HG02840 (cell line): ENCODE measurements around the gene NMBR.
A peak's percentile ranks its signal among the peaks of the same experiment; 100 is the strongest.
"Not testable (repeated sequence)": the region's sequence is repeated elsewhere in the genome, so short reads cannot be mapped to it uniquely, and the experiment has no call there.

ENCODE experiments used
- ATAC-seq: cut with Tn5 transposase; IDR thresholded peaks from one replicate; pipeline ENCODE4 v1.9.1; 2021; ENCODE audit warnings: mild to moderate bottlenecking, moderate library complexity, moderate number of reproducible peaks; ENCODE audit not compliant: unreplicated experiment, low FRiP score

Gene NMBR

DNA sequence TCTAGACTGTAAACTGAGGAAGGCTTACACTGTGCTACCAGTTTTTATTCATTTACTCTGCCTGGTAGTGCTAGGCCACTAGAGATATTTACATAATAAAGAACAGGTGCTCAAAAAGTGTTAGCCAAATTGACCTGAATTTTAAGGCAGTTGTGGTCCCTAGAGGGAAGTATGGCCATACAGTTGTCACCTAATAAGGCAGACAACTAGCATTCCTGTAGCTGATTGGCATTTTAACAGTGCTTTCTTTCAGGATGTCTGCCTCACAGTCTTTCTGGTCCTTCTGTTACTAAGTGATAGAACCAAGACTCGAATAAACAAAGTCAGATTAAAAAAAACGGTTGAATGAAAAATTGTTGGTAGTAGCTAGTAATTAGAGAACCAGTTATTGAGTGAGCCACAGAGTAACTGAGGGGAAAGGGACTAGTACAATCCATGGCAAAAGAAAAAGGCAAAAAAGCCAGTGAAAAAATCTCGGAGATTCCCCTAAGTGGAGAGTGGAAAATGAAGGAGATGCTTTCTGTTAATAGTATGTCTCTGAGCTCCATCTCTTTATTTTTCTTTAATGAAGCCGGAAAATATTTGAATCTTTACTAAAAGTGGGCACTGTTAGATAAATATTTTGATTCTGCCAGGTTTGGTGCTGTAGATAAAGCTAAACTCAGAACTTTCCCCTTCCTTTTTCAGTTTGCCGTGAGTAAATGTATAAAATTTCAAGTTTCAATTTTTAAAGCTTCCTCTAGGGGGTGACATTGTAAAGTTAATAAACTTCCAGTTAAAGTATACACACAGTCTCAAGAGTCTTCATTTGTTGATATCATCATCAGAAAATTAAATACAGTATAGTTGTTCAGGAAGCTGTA, 9.2 kb upstream of the NMBR start:
- peak; percentile 67 for ATAC-seq

DNA sequence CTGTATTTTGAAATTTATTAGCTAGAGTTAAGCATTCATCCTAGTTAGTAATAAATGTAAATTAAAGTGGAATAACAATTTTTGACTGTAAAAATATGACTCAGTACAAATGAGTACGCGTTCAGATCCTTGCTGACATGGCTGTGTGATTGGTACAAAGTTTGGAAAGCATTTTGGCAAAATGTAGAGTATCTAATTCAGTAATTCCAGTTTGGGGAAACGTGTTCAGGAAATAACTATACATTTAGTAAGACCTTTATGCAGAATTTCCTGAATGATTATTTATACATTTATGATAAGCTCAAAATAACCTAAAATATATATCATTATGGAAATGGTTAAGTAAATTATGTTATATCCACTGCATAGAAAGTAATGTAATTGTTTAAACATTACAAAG, 8.2 kb upstream of the NMBR start:
- no peak for ATAC-seq

DNA sequence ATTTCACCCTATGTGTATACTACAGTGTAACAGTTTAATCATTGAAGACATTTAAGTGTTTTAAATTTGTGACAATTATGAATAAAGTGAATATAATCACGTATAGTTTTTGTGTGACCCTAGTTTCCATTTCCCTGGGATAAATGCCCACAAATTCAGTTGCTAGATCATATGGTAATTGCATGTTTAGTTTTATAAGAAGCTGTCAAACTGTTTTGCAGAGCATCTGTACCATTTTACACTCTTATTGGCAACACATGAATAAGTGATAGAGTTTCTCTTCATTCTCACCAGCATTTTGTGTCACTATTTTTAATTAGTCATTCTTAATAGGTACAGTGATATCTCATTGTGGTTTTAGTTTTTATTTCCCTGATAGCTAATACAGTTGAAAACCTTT, 7.4 kb upstream of the NMBR start:
- no peak for ATAC-seq

DNA sequence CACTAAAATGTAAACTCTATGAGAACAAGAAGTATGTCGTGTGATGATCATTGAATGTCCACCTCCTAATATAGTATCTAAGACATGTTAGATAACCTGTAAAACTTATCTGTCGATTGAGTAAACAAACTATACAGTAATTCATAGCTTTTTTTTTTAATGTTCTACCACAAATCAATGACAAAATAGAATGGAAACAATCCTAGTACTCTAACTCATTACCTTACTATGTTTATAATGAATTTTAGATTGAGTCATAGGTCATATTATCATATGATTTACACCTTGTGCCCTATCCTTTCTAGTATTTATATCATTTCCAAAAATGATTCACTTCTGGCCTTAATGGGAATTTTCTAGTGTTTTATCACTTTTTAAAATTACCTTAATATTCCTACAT, 6.3 kb upstream of the NMBR start:
- ATAC-seq: no peak

DNA sequence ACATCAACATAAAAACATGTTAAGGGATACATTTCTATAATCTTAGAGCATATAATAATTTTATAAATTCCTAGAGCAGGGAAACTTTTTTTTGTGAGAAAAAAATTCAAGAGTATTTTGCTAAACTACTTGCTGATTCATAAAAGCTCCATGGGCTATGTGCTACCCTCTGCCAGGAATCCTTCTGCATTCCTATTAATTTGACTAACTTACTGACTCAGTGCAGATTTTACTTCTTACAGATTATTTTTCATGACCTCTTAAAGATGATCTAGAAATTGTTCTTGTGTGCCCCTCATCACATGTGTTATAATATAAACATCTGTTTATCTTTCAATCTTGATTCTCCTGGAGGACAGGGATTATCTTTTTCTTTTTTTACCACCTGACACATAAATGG, 5.8 kb upstream of the NMBR start:
- no peak for ATAC-seq

DNA sequence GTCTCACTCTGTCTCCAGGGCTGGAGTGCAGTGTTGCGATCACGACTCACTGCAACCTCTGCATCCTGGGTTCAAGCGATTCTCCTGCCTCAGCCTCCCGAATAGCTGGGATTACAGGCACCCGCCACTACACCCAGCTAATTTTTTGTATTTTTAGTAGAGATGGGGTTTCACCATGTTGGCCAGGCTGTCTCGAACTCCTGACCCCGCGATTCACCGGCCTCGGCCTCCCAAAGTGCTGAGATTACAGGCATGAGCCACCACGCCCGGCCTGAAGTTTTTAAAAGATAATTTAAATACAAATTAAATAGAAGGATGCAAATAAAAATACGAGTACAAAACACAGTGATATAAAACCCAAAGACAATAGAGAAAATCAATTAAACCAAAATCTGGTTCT, 5.4 kb downstream of the NMBR start:
- not testable (repeated sequence) for ATAC-seq

DNA sequence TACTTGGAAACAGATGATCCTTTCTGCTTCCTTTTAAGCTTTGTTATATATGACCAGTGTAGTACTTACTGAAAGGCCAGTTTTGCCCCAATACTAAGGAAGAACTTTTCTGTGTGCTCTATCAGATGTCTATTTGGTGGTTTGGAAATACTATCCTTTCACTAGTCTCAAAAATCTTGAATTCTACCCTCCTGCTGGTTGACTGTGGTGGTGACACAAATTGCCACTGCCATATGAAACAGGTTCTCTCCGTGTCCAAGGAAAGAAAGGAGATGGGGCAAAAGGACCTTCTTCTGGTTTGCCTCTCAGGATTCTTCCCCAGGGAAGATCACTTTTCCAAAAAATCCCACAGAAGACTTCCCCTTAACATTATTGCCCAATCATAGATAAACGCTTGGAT, 8.0 kb downstream of the NMBR start:
- ATAC-seq: no peak

DNA sequence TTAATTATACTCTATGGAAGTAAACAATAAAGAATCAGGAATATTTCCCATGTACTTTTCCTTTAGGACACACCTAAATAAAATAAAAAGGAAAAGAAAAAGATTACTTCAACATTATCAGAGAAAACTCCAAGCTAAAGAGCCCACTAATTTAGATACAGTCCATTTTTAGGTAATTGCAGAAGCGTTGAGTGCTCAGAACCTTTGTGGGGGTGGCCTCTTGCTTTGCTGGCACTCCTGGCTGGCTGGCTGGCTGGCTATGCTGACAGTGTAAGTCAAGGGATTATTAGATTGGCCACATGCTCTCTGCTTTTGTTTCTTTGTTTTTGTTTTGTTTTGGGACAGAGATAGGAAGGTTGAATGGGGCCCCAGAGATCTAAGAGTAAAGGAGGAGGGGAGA, 14.3 kb downstream of the NMBR start, which contains the start of gene GJE1:
Gene GJE1, plus strand, starts transcription at position 301 of the 400 bp plus-strand sequence. CDS start 234 bp downstream, outside the sequence.
- no peak for ATAC-seq

DNA sequence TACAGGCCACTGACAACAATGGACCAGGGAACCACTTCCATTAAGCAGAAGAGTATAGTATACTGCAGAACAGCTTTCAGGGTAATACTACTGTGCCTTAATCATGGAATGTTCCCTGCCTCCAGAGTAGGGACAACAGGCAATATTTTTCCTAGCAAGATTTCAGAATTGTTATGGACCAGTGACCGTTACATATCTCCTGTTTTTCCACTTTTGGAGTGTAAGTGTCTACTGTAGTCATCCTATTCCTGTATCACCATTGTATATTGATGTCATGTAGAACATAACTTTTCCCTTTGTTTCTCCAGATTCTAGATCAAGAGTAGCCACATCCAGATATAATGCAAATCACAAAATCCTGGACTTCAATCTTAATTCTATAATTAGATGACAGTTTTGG, 16.1 kb downstream of the NMBR start:
- no peak for ATAC-seq

DNA sequence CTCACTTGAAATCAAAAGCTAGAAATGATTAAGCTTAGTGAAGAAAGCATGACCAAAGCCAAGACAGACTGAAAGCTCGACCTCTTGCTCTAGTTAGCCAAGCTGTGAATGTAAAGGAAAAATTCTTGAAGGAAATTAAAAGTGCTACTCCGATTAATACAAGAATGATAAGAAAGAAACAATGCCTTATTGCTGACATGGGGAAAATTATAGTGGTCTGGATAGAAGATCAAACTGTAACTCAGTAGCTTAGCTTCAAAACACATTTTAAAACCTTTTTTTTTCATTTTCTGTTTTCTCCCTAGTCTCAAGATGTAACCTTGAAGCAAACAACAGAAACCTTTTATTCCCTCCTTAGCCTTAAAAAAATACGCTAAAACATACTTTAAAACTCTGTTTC, 25.6 kb downstream of the NMBR start:
- ATAC-seq: no peak

DNA sequence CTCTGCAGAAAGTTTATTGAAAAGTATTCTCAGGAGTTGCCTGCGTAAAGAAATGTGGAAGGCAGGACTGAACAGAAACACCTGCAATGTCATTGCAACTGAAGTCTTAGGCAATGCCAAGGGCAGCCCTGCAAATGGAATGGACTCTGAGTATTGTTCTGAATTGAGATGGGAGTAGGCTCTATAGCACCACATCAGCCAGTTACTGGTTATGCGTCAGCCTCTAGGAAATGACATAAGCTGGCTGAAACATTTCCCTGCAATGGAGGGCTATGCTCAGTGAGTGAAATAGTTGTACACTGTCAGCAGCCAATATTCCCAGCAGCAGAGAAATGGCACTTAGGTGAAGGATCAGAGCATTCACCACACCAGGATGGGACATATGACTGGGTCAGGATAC, 28.0 kb downstream of the NMBR start:
- ATAC-seq: no peak

DNA sequence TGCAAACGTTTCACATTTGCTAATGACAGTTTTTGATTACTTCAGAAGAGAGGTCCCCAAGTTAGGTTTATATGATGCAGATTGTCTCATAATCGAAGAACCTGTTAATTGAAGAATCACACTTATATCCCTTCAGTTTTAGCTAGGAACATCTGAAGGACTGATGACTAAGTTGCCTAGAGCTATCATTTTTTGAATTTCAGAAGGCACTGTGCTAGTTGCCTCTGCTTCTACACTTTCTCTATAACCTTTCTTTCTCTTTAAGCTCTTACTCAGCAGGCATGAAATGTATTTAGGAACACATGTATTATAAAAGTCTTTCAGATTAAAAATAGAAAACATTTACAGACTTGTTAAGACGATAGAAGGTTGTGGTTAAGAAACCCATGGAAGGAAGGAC, 28.6 kb downstream of the NMBR start:
- ATAC-seq: no peak

DNA sequence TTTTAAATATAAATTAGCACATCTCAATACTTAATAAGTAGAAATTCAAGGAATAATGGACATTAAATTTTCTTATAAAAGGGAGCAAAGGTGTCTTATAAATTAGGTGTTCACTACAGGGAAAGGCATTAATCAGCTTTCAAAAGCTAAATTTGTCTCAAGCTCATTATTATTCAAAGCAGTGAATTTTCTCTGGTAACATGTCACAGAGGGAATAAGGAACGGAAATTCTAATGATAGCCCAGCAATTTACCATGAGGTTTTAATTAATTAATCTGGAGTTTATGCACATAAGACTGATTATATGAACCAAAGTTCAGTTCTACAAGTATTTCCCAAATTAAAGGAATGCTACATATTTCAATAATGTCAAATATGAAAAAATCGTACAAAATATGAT, 29.6 kb downstream of the NMBR start:
- no peak for ATAC-seq

DNA sequence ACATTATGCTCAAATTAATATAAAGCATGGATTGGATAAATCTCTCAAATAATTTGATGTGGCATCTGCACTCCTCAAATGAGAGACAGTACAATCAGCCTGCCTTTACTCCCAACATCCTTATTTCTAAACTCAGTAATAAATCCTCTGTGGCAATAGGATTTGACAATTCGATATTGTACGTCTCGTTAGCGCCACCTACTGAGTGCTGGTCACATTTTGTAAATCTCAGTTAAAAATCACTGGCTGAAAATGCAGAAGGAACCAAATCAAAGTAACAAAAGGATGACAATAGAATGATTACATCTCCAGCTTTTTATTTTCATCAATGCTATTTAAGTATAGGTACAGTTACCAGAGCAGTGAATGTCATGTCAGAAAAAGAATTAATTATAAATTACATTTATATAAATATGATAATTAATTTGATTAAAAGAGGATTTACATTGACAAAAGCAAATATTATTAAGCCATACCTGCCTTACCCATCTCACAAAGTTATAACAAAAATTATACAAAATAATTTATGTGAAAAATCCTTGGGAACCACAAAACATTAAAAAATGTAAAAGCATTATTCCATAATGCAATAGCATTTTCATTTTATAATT, 34.4 kb downstream of the NMBR start:
- no peak for ATAC-seq

DNA sequence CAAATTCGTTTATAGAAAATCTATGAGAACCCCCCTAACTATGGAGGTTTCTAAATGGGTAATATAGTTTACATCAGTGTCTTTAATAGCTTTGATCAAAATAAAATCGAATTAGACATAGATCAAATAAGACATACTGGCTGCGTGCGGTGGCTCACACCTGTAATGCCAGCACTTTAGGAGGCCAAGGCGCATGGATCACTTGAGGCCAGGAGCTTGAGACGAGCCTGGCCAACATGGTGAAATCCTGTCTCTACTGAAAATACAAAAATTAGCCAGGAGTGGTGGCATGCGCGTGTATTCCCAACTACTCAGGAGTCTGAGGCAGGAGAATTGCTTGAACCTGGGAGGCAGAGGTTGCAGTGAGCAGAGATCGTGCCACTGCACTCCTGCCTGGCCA, 36.1 kb downstream of the NMBR start:
- ATAC-seq: not testable (repeated sequence)

DNA sequence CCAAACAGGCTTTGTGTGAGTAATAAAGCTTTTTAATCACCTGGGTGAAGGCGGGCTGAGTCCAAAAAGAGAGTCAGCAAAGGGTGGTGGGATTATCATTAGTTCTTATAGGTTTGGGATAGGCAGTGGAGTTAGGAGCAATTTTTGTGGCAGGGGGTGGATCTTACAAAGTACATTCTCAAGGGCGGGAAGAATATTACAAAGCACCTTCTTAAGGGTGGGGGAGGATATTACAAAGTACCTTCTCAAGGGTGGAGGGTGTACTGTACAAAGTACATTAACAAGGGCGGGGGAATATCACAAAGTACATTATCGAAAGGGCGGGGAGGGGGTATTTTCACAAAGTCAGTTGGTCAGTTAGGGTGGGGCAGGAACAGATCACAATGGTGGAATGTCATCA, 42.1 kb downstream of the NMBR start:
- ATAC-seq: not testable (repeated sequence)

DNA sequence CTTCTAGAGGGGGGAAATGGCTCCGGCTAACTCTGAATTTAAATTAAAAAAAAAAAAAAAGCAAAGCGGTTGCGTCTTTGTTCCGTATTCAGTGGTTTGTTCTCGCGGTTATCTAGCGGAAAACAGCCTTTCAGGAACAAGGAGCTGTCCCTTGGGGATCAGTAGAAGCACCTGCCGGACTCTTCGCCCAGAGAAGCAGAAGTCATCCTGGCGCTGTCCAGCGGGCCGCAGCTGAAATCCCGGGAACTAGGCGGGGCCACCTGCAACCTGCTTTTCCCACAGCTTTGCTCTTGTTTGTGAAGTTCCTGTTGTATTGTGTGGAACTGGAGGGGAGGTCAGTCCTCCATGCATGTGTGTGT, 58.1 kb downstream of the NMBR start:
- no peak for ATAC-seq

DNA sequence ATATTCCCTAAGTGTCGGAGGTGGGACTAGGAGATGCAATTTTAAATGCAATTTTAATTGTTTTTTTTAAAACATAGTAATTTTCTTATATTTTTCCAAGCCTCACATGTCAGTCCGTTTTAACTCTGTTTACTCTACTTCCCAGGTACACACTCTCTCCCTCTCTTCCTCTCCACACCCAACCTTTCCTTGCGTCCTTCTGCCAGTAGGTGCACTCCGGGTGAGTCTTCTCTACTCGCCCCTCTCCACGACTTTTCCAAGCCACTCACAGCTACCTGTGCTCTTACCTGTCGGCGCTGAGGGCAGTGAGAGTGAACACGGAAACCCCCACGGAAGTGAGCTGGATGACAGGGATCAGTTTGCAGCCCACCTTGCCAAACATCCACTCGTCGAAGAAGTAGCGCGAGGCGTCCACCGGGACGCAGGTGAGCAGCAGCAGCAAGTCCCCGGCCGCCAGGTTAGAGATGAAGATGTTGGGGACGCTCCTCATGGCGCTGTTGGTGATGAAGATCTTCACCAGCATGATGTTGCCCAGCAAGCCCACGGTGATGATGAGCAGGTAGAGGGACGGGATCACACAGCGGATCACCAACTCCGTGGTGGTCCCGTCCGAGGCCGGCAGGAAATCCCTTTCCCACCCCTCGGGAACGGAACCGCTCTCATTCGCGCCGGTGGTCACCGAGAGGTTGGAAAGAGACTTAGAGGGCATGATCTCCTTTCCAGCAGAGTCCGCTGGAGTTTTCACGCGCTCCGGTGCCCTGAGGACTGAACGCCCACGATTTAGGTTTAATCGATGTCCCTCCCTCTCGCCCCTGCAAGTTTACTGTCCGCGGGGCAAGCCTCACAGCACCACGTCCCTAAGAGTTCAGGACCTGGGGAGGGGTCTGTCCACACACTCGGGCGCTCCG, 58.7 kb downstream of the NMBR start:
- ATAC-seq: no peak

DNA sequence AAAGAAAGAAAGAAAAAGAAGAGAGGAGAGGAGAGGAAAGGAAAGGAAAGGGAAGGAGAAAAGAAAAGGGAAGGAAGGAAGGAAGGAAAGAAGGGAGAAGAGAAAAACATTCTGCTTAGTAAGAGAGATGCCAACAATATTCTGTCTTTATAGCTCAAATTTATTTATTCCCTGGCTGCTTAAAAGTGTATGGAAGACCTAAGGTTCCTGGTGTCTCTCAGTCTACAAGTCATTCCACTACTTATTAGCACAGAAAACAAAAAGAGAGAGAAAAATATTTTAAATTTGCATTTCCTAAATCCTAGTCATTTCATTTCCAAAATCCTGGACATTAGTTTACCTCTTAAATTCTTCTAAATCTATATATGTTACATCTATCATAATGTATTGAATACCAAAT, 67.8 kb downstream of the NMBR start:
- ATAC-seq: no peak

DNA sequence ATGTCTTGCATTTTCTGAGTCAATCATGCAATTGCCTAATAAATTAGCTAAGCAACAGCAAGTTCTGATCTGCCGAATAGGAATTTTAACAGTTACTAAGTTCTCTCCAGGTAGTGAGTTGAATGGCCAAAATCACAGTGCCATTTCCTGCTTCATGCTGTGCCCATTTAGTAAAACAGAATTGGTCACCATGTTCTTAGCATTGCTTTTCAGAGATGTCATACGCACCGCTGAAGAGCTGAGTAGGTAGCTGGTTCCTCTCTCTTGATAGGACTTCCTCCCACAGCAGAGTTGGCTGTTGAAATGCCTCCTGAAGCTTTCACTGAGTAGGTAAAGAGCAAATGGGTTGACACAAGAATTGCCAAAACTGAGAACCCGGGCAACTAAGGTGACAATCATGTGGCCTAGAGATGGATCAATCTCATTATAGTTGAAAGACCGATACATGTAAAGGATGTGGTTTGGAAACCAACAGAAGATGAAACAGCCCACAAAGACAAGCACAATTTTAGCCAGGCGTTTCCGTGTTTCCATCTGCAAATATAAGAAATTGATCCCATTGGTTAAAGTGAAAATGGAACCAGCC, 71.3 kb downstream of the NMBR start:
- no peak for ATAC-seq

DNA sequence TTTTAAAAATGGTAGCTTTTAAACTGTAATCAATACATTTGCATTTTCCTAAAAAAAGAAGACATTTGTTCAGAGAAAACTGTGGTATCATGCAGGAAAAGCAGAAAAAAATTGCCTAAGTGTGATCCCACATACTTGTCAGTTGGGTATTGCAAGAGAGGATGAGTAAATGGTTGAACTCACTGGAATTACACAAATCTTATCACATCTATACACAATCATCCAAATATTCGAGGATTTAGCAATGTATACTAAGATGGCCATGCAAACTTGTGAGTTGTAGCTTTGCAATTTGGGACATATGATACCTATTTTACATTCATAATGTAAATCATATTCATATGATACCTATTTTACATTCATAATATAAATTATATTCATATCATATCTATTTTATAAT, 72.4 kb downstream of the NMBR start:
- no peak for ATAC-seq
